Hepatocyte (in vitro differentiated cells): ENCODE results near the gene MSI2.

ENCODE experiments used
- CTCF ChIP-seq: fragments of 200-600 bp; sonication (generic); IDR thresholded peaks from 2 replicates; pipeline ENCODE4 v1.5.1; 2016; ENCODE audit warnings: antibody characterized with exemption, mild to moderate bottlenecking; ENCODE audit not compliant: poor library complexity
- EZH2 ChIP-seq: fragments of 200-600 bp; sonication (generic); IDR thresholded peaks from 2 replicates; pipeline ENCODE4 v1.6.1; 2016; ENCODE audit warnings: antibody characterized with exemption, mild to moderate bottlenecking, borderline replicate concordance

- TF ChIP-seq CTCF (no peak), EZH2 (no peak)
Observed at GRCh38 chr17:57513569-57513968, 257.2 kb downstream of the MSI2 start.
